Epithelial cell of proximal tubule (primary cell): ENCODE data around the gene ITGA6. TPM values are rescaled to one million over a fixed set of nuclear protein-coding genes. Genes with fewer than 3 reads are reported as not detected.

Experiments used
- DNase-seq: peaks from one replicate; pipeline ENCODE4 v3.0.0-alpha.2; 2011; ENCODE audit warnings: low read depth
- H3K4me3 ChIP-seq: 2 replicates; pipeline ENCODE4 v1.5.1; 2011; ENCODE audit warnings: low read depth, mild to moderate bottlenecking, low read length
- total RNA-seq: library from RNA; depleted of rRNA; stranded (reverse); fragments of >200 nt; gene quantifications from 2 replicates; pipeline ENCODE4 v1.2.3, GENCODE V29; 2015
- TF ChIP-seq, protein P1 (sequence below): conservative IDR thresholded peaks from 2 replicates; pipeline ENCODE4 v1.5.1; 2012; ENCODE audit warnings: low read depth, mild to moderate bottlenecking, low read length

The ITGA6 gene
- total RNA-seq, 1 donor from 2014 or later: 100 TPM

DNA sequence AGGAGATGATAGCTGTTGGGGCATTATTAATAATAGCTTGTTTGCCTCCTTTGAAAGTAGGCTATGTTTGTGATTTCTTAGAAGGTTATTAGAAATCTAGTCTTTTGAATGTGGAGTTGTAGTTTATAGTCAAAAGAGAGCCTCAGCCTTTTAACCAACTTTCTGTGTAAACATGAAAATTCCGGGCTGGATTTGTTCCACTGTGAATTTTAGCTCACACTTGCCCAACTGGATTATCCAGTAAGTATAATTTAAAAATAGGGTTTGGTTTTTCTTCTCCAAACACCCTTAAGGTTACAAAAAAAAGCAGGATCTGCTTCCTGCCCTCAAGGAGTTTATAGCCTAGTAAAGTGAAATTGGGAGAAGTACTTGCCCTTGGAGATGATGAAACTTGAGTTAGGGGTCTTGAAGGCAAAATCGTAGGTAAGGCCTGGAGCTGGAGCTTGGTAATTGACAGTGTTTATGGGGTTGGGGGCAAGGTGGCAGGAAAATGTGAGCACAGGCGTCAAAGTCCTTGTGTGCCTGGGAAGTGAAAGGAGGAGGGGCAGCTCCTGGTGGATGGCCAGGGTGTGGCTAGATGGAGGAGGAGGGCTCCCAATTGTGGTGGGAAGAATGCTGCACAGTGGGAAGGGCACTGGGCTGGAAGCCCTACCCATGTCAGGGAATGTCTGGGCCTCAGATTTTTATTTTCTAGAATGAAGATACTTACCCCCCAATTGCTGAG is 21.3 kb downstream of the ITGA6 start:
- no peak for DNase-seq
- TF ChIP-seq, protein P1, sequence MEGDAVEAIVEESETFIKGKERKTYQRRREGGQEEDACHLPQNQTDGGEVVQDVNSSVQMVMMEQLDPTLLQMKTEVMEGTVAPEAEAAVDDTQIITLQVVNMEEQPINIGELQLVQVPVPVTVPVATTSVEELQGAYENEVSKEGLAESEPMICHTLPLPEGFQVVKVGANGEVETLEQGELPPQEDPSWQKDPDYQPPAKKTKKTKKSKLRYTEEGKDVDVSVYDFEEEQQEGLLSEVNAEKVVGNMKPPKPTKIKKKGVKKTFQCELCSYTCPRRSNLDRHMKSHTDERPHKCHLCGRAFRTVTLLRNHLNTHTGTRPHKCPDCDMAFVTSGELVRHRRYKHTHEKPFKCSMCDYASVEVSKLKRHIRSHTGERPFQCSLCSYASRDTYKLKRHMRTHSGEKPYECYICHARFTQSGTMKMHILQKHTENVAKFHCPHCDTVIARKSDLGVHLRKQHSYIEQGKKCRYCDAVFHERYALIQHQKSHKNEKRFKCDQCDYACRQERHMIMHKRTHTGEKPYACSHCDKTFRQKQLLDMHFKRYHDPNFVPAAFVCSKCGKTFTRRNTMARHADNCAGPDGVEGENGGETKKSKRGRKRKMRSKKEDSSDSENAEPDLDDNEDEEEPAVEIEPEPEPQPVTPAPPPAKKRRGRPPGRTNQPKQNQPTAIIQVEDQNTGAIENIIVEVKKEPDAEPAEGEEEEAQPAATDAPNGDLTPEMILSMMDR: no peak
- no peak overlapping the region for H3K4me3 ChIP-seq

GRCh38 chr2:172449911-172450550 is 22.6 kb downstream of the ITGA6 start:
- no peak overlapping the region for H3K4me3 ChIP-seq
- TF ChIP-seq, protein P1: no peak
- no peak for DNase-seq

DNA sequence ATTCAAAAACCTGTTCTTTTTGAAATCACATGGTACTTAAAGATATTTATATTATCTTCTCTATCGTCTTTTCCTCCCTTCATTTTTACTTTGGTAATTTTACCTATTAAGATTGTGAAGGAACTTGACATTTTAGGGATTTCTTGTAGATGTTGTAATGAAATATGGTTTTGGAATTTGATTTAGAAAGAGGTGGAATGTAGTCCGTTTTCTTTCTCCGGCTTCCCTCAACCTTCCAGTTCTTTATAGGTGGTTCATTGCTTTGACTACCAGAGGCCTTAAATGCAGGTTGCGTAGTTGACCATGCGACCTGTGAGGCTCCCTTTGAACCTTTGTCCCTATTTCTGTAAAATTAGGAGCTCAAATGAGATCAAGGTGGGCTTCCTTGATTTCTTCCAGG is 24.5 kb downstream of the ITGA6 start:
- TF ChIP-seq, protein P1: no peak
- no peak for DNase-seq
- no peak overlapping the region for H3K4me3 ChIP-seq

- no peak overlapping the region for H3K4me3 ChIP-seq
- TF ChIP-seq, protein P1: no peak
These were observed 25.5 kb downstream of the ITGA6 start for GRCh38 chr2:172452845-172453244.

DNA sequence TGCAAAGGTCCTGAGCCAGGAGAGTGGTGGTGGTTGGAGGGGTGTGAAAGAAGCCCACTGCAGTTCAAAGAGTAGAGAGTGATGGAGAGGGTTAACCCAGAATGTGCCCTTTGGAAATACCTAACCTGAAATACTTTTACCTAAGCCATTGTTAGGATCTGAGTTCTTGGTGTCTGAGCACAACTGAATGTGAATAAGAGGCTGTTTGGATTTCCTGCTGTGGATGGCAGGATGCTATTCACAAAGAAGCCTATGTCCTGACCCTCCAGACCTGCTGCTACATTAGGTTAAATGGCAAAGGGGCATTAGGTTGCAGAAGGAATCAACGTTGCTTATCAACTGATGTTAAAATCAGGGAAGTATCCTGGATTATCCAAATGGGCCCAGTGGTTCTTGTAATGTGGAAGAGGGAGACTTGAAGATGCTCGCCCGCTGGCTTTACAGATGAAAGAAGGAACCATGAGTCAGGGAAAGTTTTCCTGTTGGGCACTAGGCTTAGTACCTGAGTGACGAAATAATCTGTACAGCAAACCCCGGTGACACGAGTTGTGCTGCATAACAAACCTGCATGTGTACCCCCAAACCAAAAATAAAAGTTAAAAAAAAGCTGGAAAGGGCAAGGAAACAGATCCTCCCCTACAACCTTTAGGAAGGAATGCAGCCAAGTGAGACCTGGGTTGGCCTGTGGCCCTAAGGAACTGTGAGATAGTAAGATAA is 27.2 kb downstream of the ITGA6 start:
- H3K4me3 ChIP-seq: no peak overlapping the region
- TF ChIP-seq, protein P1: no peak
- no peak for DNase-seq

More at GRCh38 chr2:172452845-172453244, 25.5 kb downstream of the ITGA6 start:
- DNase-seq: no peak

GRCh38 chr2:172455121-172455515 is 27.7 kb downstream of the ITGA6 start:
- TF ChIP-seq, protein P1: no peak
- no peak overlapping the region for H3K4me3 ChIP-seq
- no peak for DNase-seq
